ENCODE results near the gene DLL4.
A peak's percentile ranks its signal among the peaks of the same experiment; 100 is the strongest.

Gene DLL4

DNA sequence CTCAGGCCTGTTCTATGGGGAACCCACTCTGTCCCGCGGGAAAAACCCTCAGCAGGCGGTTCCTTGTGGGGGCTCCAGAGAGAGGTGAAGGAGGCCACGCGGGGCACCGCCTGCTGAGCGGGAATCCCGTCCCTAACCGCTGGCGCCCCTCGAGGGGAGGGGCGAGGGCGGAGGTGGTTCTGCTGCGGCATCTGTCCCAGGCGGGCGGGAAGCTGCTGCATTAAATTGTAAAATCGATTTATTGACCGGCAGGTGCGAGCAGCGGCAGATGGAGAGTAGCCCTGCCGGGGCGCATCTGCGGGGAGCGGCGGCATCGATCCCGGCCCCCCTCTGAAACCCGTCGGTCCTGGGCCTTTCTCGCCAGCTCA, 3.7 kb upstream of the DLL4 start:
- TF ChIP-seq, protein P1, sequence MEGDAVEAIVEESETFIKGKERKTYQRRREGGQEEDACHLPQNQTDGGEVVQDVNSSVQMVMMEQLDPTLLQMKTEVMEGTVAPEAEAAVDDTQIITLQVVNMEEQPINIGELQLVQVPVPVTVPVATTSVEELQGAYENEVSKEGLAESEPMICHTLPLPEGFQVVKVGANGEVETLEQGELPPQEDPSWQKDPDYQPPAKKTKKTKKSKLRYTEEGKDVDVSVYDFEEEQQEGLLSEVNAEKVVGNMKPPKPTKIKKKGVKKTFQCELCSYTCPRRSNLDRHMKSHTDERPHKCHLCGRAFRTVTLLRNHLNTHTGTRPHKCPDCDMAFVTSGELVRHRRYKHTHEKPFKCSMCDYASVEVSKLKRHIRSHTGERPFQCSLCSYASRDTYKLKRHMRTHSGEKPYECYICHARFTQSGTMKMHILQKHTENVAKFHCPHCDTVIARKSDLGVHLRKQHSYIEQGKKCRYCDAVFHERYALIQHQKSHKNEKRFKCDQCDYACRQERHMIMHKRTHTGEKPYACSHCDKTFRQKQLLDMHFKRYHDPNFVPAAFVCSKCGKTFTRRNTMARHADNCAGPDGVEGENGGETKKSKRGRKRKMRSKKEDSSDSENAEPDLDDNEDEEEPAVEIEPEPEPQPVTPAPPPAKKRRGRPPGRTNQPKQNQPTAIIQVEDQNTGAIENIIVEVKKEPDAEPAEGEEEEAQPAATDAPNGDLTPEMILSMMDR (IDR thresholded peaks at IDR 0.05; ENCODE audit: extremely low read depth, missing control alignments), result no peak
- DNase-seq (ENCODE audit: low spot score), result no peak

DNA sequence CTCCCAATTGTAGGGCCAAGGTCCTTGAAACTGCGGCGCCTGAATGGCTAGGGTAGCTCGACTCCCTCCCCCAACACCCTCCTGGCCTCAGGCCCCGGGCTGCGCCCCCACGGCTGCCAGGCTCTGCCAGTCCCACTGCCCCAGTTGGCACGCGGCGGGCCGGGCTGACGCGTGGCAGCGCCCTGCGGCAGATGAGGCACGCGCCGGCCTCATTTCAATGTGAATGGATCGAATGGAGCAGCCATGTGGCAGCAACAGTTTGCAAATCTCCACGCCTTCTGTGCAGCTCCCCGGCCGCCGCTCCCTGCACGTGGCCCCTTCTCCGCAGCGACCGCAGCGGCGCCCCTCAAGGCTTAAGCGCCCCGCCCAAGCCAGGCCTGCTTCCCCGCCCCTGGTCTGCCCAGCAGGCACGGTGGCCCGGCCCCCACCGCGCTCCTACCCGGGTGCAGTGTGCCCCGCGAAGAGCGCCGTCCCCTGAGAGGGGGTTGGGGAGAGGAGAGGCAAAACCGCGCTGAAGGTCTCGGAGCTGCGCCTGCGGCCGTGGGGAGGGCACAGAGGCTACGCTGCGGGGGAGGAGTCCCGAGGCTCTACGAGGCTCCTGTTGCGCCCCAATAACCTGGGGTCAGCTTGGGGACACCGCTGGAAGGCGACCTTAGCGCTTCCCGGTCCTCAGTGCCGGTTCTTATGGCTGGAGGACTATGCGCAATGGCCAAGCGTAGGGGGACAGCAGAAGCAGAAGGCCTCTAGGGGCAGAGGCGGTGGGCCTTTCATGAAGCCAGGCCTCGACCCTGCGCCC, 3.1 kb upstream of the DLL4 start:
- DNase-seq (ENCODE audit: low spot score), result no peak
- TF ChIP-seq, protein P1 (IDR thresholded peaks at IDR 0.05; ENCODE audit: extremely low read depth, missing control alignments), result no peak

DNA sequence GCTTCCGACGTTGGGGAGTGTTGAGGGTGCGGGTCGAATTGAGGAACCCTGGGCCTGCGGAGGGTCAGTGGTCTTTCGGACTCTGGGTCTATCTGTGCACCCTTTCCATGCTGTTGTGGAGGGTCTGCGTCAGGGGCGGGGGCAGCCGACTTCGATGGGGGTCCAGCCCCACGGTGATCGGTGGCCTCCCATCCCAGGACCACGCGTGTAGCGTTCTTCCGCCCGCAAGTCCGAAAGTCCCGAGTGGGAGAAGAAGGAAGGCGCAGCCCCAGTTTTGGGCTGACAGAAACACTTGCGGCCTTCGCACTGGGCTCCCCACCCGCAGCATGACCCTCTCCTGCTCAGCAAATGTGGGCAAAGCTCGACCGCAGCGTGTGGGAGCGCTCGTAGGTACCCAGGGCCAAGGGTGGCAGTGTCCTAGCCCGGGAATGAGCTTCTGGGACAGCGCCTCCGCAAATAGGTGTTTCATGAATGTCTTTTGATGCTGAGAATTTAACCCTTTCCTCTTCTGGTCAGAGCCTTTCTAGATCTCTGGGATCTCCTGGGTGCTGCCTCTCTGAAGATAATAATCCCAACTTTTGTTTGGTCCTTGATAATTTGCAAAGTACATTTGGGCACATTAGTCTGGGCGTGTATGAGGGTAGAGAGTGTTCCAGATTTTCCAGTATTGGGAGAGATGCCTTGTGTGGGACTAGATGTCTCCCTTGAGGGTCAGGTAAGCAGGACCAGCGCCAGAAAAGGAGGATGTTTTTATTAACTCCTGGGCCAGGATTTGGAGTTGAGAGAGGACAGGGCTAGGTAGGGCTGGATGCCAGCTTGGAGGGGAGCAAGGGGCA, 2.3 kb upstream of the DLL4 start:
- no peak for DNase-seq (ENCODE audit: low spot score)
- TF ChIP-seq, protein P1 (IDR thresholded peaks at IDR 0.05; ENCODE audit: extremely low read depth, missing control alignments), result no peak

DNA sequence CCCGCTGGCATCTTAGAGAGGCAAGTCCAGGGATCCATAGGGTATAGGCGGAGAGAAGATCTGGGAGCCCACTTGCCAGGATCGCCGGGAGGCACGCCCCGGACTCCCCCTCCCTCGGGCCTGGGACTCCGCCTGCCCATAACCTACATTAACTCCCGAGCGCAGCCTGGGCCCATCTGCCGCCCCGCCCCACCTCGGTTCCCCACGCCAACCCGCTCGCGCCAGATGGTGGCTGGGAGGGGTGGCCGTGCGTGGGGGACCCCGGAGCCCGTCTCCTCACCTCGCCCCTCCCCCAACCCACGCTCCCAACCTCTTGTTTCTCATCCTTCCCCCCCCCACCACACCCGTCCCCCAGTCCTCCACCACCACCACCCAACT, 1.7 kb upstream of the DLL4 start:
- no peak for DNase-seq (ENCODE audit: low spot score)
- TF ChIP-seq, protein P1 (IDR thresholded peaks at IDR 0.05; ENCODE audit: extremely low read depth, missing control alignments), result no peak

DNA sequence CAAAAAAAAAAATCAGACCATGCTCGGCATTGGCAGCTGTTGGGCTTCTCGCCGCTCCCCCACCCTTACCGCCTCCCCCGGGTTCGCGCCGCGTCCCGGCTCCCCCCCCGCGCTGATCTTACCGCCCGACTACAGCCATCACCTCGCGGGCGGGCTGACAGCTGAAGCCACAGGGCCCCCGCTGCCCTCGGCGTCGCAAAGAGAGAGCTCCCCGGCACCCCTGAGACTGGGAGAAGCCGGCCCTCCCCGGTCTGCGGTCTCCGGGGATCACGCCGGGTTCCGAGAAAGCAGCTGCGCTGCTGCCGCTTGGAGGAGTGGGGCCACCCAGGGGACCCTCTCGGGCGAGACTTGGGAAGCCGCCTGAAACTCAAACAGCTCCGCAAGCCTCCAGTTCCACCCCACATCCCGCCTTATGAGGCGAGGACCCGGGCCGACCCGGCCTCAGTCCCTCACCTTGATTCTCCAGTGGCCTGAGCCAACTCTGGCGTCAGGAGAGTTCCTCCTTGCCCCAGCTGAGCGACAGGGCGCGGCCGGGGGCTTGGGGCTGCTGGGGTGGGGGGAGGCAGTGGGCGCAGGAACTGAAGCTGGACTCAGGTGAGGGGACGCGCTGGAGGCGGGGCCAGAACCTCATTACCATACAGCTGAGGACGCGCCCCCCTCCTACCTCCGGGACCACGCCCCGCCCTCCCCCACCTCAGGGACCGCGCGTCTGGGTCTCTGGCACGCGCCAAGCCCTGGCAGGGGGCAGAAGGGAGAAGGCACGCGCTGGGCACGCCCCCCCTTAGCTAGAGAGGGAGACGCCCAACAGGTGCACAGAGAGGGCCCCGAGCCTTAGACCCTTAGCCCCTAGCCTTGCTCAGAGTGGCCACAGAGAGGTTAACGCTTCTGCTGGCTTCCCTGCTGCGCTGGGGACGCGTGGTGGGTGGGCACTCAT, 1.0 kb upstream of the DLL4 start:
- DNase-seq (ENCODE audit: low spot score), result peak; percentile 58
- TF ChIP-seq, protein P1 (IDR thresholded peaks at IDR 0.05; ENCODE audit: extremely low read depth, missing control alignments), result no peak

DNA sequence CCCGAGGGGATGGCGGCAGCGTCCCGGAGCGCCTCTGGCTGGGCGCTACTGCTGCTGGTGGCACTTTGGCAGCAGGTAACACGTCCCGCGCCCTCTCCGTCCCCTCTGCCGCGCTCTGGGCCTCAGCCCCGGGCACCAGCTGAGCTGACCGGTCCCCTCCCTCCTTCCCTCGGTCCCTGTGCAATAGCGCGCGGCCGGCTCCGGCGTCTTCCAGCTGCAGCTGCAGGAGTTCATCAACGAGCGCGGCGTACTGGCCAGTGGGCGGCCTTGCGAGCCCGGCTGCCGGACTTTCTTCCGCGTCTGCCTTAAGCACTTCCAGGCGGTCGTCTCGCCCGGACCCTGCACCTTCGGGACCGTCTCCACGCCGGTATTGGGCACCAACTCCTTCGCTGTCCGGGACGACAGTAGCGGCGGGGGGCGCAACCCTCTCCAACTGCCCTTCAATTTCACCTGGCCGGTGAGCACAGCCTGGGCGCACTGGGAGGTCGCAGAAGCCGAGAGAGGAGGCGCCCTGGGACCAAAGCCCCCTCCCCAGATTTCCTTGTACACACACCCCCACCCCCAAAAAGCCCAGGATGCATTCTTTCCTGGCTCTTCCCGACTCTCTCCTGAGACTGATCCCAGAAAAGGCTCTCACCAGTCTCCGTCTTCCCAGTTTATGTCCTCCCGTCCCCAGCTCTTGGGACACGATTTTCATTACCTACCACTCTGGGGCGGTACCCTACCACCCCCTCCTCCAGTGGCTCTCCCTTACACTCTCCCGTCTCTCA, 705 bp downstream of the DLL4 start:
- DNase-seq (ENCODE audit: low spot score), result no peak
- TF ChIP-seq, protein P1 (IDR thresholded peaks at IDR 0.05; ENCODE audit: extremely low read depth, missing control alignments), result no peak
